AG04450 (cell line): ENCODE measurements around the gene RP9. TPM values are rescaled to one million over a fixed set of nuclear protein-coding genes. Genes with fewer than 3 reads are reported as not detected.

Experiments
- CTCF ChIA-PET: fragments of 300-600, 350-600 bp; formaldehyde crosslinking; extraction: SDS; loops from one replicate; lab custom pipeline; 2022; ENCODE audit warnings: antibody characterized with exemption, inconsistent platforms; lab: Charles Lee
- POLR2A ChIA-PET: fragments of 350-600 bp; formaldehyde crosslinking; extraction: SDS; loops from one replicate; lab custom pipeline; 2021; ENCODE audit warnings: antibody characterized with exemption, inconsistent platforms; lab: Yijun Ruan, JAX
- DNase-seq: peaks from one replicate; pipeline ENCODE4 v3.0.0-alpha.2; 2011; ENCODE audit warnings: low read depth, low spot score
- H3K27ac ChIP-seq: one replicate; pipeline ENCODE4 v1.5.1; 2012; ENCODE audit warnings: low read depth, low read length, control low read depth
- H3K27me3 ChIP-seq: one replicate; pipeline ENCODE4 v1.6.0; 2012; ENCODE audit warnings: low read length; ENCODE audit not compliant: control insufficient read depth, insufficient read depth
- H3K4me3 ChIP-seq: 2 replicates; pipeline ENCODE4 v1.5.1; 2011; ENCODE audit warnings: mild to moderate bottlenecking, low read depth, low read length, control low read depth
- H3K9me3 ChIP-seq: 2 replicates; pipeline ENCODE4 v1.5.1; 2012; ENCODE audit warnings: low read length; ENCODE audit not compliant: control insufficient read depth, insufficient read depth
- polyA plus RNA-seq: library from polyadenylated mRNA; depleted of rRNA; stranded (reverse); fragments of >200 nt; gene quantifications from 2 replicates; pipeline ENCODE4 v1.2.3, GENCODE V29; 2011
- TF ChIP-seq, protein P1 (sequence below): IDR thresholded peaks from 2 replicates; pipeline ENCODE4 v1.5.1; 2011; ENCODE audit warnings: low read depth, low read length, control low read depth, inconsistent platforms

RP9 gene
- polyA plus RNA-seq, 1 experiment: 23.9 TPM

GRCh38 chr7:33089142-33089541, 20.1 kb downstream of the RP9 start:
- Histone ChIP-seq H3K9me3 (peaks cover 2% of the 10 kb centered on the region; the same call in 1 of the 2 replicates), H3K27ac (no peak overlapping the region), H3K4me3 (no peak overlapping the region), H3K27me3 (no peaks in the 10 kb centered on the region)
- CTCF ChIA-PET: interaction anchor here (1.6 kb wide), 1 partner anchor 243 kb away, joined by 4 read pairs; no protein-coding TSS in a partner anchor
- POLR2A ChIA-PET: no interaction called here
- TF ChIP-seq, protein P1, sequence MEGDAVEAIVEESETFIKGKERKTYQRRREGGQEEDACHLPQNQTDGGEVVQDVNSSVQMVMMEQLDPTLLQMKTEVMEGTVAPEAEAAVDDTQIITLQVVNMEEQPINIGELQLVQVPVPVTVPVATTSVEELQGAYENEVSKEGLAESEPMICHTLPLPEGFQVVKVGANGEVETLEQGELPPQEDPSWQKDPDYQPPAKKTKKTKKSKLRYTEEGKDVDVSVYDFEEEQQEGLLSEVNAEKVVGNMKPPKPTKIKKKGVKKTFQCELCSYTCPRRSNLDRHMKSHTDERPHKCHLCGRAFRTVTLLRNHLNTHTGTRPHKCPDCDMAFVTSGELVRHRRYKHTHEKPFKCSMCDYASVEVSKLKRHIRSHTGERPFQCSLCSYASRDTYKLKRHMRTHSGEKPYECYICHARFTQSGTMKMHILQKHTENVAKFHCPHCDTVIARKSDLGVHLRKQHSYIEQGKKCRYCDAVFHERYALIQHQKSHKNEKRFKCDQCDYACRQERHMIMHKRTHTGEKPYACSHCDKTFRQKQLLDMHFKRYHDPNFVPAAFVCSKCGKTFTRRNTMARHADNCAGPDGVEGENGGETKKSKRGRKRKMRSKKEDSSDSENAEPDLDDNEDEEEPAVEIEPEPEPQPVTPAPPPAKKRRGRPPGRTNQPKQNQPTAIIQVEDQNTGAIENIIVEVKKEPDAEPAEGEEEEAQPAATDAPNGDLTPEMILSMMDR: no peak
- DNase-seq: no peak

DNA sequence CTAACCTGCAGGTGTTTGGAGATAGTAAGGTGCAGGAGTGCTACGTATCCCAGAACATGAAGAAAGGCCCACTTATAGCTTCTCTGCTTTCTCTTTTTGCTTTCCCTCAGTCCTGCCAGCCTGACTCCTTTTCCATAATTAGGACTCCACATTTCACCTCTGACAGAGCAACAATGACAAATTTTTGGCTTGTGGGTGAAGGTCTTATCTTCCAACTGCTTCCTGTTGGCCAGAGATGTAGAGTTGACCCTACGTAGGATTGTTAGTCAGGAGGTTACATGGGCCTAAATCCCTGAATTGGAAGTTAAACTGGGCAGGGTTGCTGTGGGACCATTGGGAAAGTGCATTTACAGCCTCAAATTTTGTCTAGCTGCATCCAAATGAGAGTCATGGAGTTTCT, 21.3 kb downstream of the RP9 start:
- TF ChIP-seq, protein P1: no peak
- POLR2A ChIA-PET: no interaction called here
- Histone ChIP-seq H3K4me3 (no peak overlapping the region), H3K27ac (no peak overlapping the region), H3K9me3 (peaks cover 2% of the 10 kb centered on the region; the same call in 1 of the 2 replicates), H3K27me3 (no peaks in the 10 kb centered on the region)
- CTCF ChIA-PET: interaction anchor here (1.3 kb wide), 1 partner anchor 242 kb away, joined by 3 read pairs; no protein-coding TSS in a partner anchor
- DNase-seq: no peak

DNA sequence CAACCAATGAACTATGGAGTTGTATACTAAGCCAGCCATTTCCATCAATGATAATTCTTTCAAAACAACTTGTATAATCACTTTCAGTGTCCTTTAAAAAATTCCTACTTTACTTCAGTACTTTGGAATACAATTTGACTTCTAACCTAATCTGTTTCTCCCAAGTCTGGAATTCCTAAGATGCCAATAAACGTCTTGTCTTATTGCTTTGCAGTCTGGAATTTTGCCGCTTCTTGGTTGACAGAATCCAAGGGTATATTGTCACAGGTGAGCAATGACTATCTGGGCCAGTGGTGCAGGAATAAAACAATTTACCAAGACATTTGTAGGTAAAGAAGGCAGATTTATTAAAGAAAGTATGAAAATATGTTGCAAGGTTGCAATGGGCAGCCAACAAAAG, 21.8 kb downstream of the RP9 start:
- CTCF ChIA-PET: interaction anchor here (1.3 kb wide), 1 partner anchor 241 kb away, joined by 3 read pairs; no protein-coding TSS in a partner anchor
- DNase-seq: no peak
- TF ChIP-seq, protein P1: no peak
- Histone ChIP-seq H3K4me3 (no peak overlapping the region), H3K9me3 (peaks cover 2% of the 10 kb centered on the region; the same call in 1 of the 2 replicates), H3K27ac (no peak overlapping the region), H3K27me3 (no peaks in the 10 kb centered on the region)
- POLR2A ChIA-PET: no interaction called here

GRCh38 chr7:33079763-33080690, 29.2 kb downstream of the RP9 start:
- ChIA-PET CTCF (no interaction called here), POLR2A (no interaction called here)
- Histone ChIP-seq H3K4me3 (no peak overlapping the region), H3K27me3 (peaks cover 19% of the 10 kb centered on the region), H3K27ac (no peak overlapping the region), H3K9me3 (no peaks in the 10 kb centered on the region)
- DNase-seq: no peak
- TF ChIP-seq, protein P1: no peak

DNA sequence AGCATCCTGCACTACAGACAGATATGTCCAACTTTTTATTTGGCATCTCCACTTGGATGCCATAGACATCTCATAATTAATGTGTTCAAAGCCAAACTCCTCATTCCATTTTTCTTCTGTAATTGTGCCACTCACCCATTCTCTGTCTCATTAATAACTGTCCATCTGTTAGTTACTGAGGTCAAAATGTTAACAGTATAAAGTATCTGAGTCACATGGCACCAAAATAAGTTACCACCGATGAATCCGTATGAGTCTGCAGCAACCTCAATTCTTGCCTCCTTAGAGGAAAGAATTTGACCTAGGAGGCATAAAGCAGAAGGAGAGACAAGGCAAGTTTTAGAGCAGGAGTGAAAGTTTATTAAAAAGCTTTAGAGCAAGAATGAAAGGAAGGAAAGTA, 30.1 kb downstream of the RP9 start:
- Histone ChIP-seq H3K9me3 (no peaks in the 10 kb centered on the region), H3K27me3 (peaks cover 19% of the 10 kb centered on the region), H3K27ac (no peak overlapping the region), H3K4me3 (no peak overlapping the region)
- ChIA-PET POLR2A (no interaction called here), CTCF (interaction anchor here (1.7 kb wide), 1 partner anchor 233 kb away, joined by 7 read pairs; no protein-coding TSS in a partner anchor)
- TF ChIP-seq, protein P1: no peak
- DNase-seq: no peak
